Endothelial cell of umbilical vein (primary cell): Measurements from ENCODE around the gene NINJ2. TPM values are rescaled to one million over a fixed set of nuclear protein-coding genes. Genes with fewer than 3 reads are reported as not detected.

Experiments
- BruUV-seq: library from RNA; stranded (reverse); fragments of 400-500 nt; replicated peaks from 2 replicates; lab custom pipeline; 2021; lab: Mats Ljungman, UMichigan
- CTCF ChIA-PET: fragments of 300-600, 350-600 bp; sonication (Branson Sonifier 250); formaldehyde crosslinking; loops from one replicate; lab custom pipeline; 2021; ENCODE audit warnings: antibody characterized with exemption, inconsistent platforms; lab: Charles Lee
- POLR2A ChIA-PET: fragments of 300-600, 350-600 bp; sonication (Branson Sonifier 250); formaldehyde crosslinking; loops from one replicate; lab custom pipeline; 2021; ENCODE audit warnings: antibody characterized with exemption, inconsistent platforms; lab: Charles Lee
- DNase-seq: peaks from one replicate; pipeline ENCODE4 v3.0.0-alpha.2; 2011; ENCODE audit warnings: low read depth, low spot score
- FAIRE-seq: peaks from 2 replicates; lab custom pipeline; 2011; peaks lifted over from hg19 to GRCh38; lab: Jason Lieb, UNC
- H2AFZ ChIP-seq: 2 replicates; pipeline ENCODE4 v1.6.0; 2012; ENCODE audit warnings: low read depth, low read length, control low read depth, inconsistent platforms
- H3K27ac ChIP-seq: 2 replicates; pipeline ENCODE4 v1.5.1; 2011; ENCODE audit warnings: low read depth, mild to moderate bottlenecking, control low read depth, low read length, moderate library complexity; ENCODE audit not compliant: insufficient read depth
- H3K27me3 ChIP-seq, 2 experiments: 2 replicates each; pipeline versions ENCODE4 v1.6.0 to v1.6.1; 2011; ENCODE audit warnings: low read length in 2 of 2, mixed read lengths in 1 of 2; ENCODE audit not compliant: control insufficient read depth in 2 of 2, insufficient read depth in 2 of 2
- H3K36me3 ChIP-seq, 2 experiments: 2 replicates in 1 of 2; 3 replicates in 1 of 2; pipeline ENCODE4 v1.5.1; 2011; ENCODE audit warnings: low read length in 2 of 2, mild to moderate bottlenecking in 1 of 2, moderate library complexity in 1 of 2; ENCODE audit not compliant: control insufficient read depth in 2 of 2, insufficient read depth in 2 of 2; ENCODE audit errors: extremely low read depth in 1 of 2
- H3K4me1 ChIP-seq: 3 replicates; pipeline ENCODE4 v1.5.1; 2011; ENCODE audit warnings: mild to moderate bottlenecking, low read length; ENCODE audit not compliant: control insufficient read depth, insufficient read depth; ENCODE audit errors: extremely low read depth
- H3K4me2 ChIP-seq: 2 replicates; pipeline ENCODE4 v1.6.1; 2011; ENCODE audit warnings: low read length, control low read depth, mixed read lengths; ENCODE audit not compliant: insufficient read depth
- H3K4me3 ChIP-seq, 3 experiments: fragments of 200-600 bp in 1 of 3; sonication (generic), shearing (Covaris generic) in 1 of 3; replicated peaks in 1 of 3; 2 replicates each; pipeline ENCODE4 v1.5.1; 2011 to 2016; ENCODE audit warnings: control low read depth in 3 of 3, low read length in 3 of 3, mild to moderate bottlenecking in 2 of 3, inconsistent platforms in 1 of 3, low read depth in 1 of 3, moderate library complexity in 1 of 3; ENCODE audit not compliant: insufficient read depth in 1 of 3
- H3K79me2 ChIP-seq: 2 replicates; pipeline ENCODE4 v1.6.0; 2012; ENCODE audit warnings: low read length, inconsistent platforms; ENCODE audit not compliant: control insufficient read depth, insufficient read depth
- H3K9ac ChIP-seq: replicated peaks from 2 replicates; pipeline ENCODE3; 2011; ENCODE audit warnings: low read length, control low read depth; ENCODE audit not compliant: insufficient read depth; ENCODE audit errors: extremely low read depth
- H3K9me1 ChIP-seq: replicated peaks from 3 replicates; pipeline ENCODE4 v1.6.0; 2011; ENCODE audit warnings: mild to moderate bottlenecking, low read length; ENCODE audit not compliant: control insufficient read depth, insufficient read depth; ENCODE audit errors: extremely low read depth
- H3K9me3 ChIP-seq: replicated peaks from 2 replicates; pipeline ENCODE4 v1.5.1; 2012; ENCODE audit warnings: low read length, inconsistent platforms; ENCODE audit not compliant: control insufficient read depth, insufficient read depth
- H4K20me1 ChIP-seq: replicated peaks from 2 replicates; pipeline ENCODE3; 2011; ENCODE audit warnings: mild to moderate bottlenecking, low read length; ENCODE audit not compliant: control insufficient read depth, insufficient read depth; ENCODE audit errors: extremely low read depth
- EZH2 ChIP-seq: IDR thresholded peaks from 2 replicates; pipeline ENCODE4 v1.6.1; 2012; ENCODE audit warnings: borderline replicate concordance, low read depth, mild to moderate bottlenecking, moderate library complexity, low read length, inconsistent platforms; ENCODE audit not compliant: severe bottlenecking
- FOS ChIP-seq: IDR thresholded peaks from 2 replicates; pipeline ENCODE4 v1.6.1; 2011; ENCODE audit warnings: mild to moderate bottlenecking, low read length, moderate library complexity, borderline replicate concordance; ENCODE audit not compliant: insufficient read depth
- GATA2 ChIP-seq: IDR thresholded peaks from 2 replicates; pipeline ENCODE4 v1.7.0; 2011; ENCODE audit warnings: low read depth, mild to moderate bottlenecking, moderate library complexity, mixed read lengths, low read length; ENCODE audit not compliant: insufficient read length, insufficient read depth
- JUN ChIP-seq: IDR thresholded peaks from 2 replicates; pipeline ENCODE4 v1.6.1; 2011; ENCODE audit warnings: borderline replicate concordance, low read depth; ENCODE audit not compliant: insufficient read length, insufficient read depth
- MYC ChIP-seq: IDR thresholded peaks from one replicate; pipeline ENCODE4 v1.6.1; 2011; ENCODE audit warnings: mild to moderate bottlenecking, low read depth, low read length
- POLR2A ChIP-seq: IDR thresholded peaks from 2 replicates; pipeline ENCODE4 v1.6.1; 2012; ENCODE audit warnings: low read depth, mild to moderate bottlenecking, control low read depth, low read length
- POLR2AphosphoS5 ChIP-seq: IDR thresholded peaks from 2 replicates; pipeline ENCODE4 v1.6.1; 2012; ENCODE audit warnings: low read depth, mild to moderate bottlenecking, control low read depth, low read length, moderate library complexity; ENCODE audit not compliant: insufficient read depth
- dilution Hi-C: fragments of 300-500 bp; cut with MboI; formaldehyde crosslinking; loops from one replicate; pipeline ENCODE4 v1.15.0; 2019; ENCODE audit warnings: low sequenced_read_pairs; ENCODE audit not compliant: extremely low pct_ligation_motif_present
- intact Hi-C: fragments of 100-400 bp; cut with micrococcal nuclease; formaldehyde crosslinking; loops from one replicate; pipeline ENCODE4 v1.10.0; 2022
- polyA plus RNA-seq, 4 experiments: library from polyadenylated mRNA; depleted of rRNA in 3 of 4; stranded (reverse) in 3 of 4; unstranded in 1 of 4; fragments of >200 nt; gene quantifications; 2 replicates each; pipeline versions ENCODE4 v1.2.1 to v1.2.3, GENCODE V29; 2011 to 2012; ENCODE audit warnings: missing spikeins in 1 of 4
- total RNA-seq: library from RNA; stranded (reverse); gene quantifications from 2 replicates; pipeline ENCODE4 v1.2.3, GENCODE V29; 2021
- TF ChIP-seq, protein P1 (sequence below), 2 donors: IDR thresholded peaks; 1 replicate in 1 of 2; 2 replicates in 1 of 2; pipeline ENCODE4 v1.5.1; 2011; ENCODE audit warnings: low read length in 2 of 2, mild to moderate bottlenecking in 2 of 2, moderate library complexity in 2 of 2, control low read depth in 1 of 2, inconsistent platforms in 1 of 2, low read depth in 1 of 2; ENCODE audit not compliant: insufficient read depth in 1 of 2; ENCODE audit errors: extremely low read depth in 1 of 2
- TF ChIP-seq, protein P2 (sequence below): IDR thresholded peaks from 2 replicates; pipeline ENCODE4 v1.6.1; 2011; ENCODE audit not compliant: insufficient read depth, insufficient read length

Gene NINJ2
- total and polyA plus RNA-seq, 2 donors (not counting 3 experiments of a cell fraction or from before 2014, with no cell fraction given), result 0.75 to 4.4 TPM

- H3K79me2 ChIP-seq, result no peaks in the 10 kb centered on the region
- peaks cover 10% of the 10 kb centered on the region for H3K4me1 ChIP-seq
- intact Hi-C loops (loop anchor here (1.0 to 2.0 kb wide), 2 partner anchors 28 to 95 kb away; no protein-coding TSS in a partner anchor), dilution Hi-C loops (no loop called here)
- peaks cover 14 to 15% of the 10 kb centered on the region in 2 experiments for H3K27me3 ChIP-seq
- ChIA-PET POLR2A (interaction anchor here (2.3 kb wide), 1 partner anchor 28 kb away, joined by 6 read pairs; no protein-coding TSS in a partner anchor), CTCF (interaction anchor here (0.7 to 8.1 kb wide), 5 partner anchors 9 to 96 kb away, joined by 3 to 119 read pairs (median 13); no protein-coding TSS in a partner anchor)
- no peak overlapping the region for H2AFZ ChIP-seq
- H3K4me3 ChIP-seq, result no peak overlapping the region
- no peak for FAIRE-seq
- no peak overlapping the region for H3K4me2 ChIP-seq
- no peaks in the 10 kb centered on the region for H4K20me1 ChIP-seq
- no peak overlapping the region for H3K9ac ChIP-seq
- no peak for DNase-seq
- no peaks in the 10 kb centered on the region for H3K9me3 ChIP-seq
- no peaks in the 10 kb centered on the region for H3K9me1 ChIP-seq
- no TSS peak for BruUV-seq
- no peak for TF ChIP-seq MYC
- no peak for TF ChIP-seq POLR2A
- TF ChIP-seq POLR2AphosphoS5, result no peak
- TF ChIP-seq JUN, result no peak
- no peak for TF ChIP-seq EZH2
- TF ChIP-seq GATA2, result no peak
- no peak for TF ChIP-seq FOS
- TF ChIP-seq, protein P1, sequence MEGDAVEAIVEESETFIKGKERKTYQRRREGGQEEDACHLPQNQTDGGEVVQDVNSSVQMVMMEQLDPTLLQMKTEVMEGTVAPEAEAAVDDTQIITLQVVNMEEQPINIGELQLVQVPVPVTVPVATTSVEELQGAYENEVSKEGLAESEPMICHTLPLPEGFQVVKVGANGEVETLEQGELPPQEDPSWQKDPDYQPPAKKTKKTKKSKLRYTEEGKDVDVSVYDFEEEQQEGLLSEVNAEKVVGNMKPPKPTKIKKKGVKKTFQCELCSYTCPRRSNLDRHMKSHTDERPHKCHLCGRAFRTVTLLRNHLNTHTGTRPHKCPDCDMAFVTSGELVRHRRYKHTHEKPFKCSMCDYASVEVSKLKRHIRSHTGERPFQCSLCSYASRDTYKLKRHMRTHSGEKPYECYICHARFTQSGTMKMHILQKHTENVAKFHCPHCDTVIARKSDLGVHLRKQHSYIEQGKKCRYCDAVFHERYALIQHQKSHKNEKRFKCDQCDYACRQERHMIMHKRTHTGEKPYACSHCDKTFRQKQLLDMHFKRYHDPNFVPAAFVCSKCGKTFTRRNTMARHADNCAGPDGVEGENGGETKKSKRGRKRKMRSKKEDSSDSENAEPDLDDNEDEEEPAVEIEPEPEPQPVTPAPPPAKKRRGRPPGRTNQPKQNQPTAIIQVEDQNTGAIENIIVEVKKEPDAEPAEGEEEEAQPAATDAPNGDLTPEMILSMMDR (IDR thresholded peaks at IDR 0.05; ENCODE audit: extremely low read depth in 1 of 2, insufficient read depth in 1 of 2, low read depth in 1 of 2, low read length in 2 of 2), result no peak
- TF ChIP-seq, protein P2, sequence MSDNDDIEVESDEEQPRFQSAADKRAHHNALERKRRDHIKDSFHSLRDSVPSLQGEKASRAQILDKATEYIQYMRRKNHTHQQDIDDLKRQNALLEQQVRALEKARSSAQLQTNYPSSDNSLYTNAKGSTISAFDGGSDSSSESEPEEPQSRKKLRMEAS, result no peak
- H3K36me3 ChIP-seq, result no peaks in the 10 kb centered on the region
- H3K27ac ChIP-seq, result no peak overlapping the region
These were observed 125.5 kb downstream of the NINJ2 start for GRCh38 chr12:537772-538171.
